Neural progenitor cell (in vitro differentiated cells): Measurements from ENCODE around the gene ST6GALNAC2.

ENCODE experiments used
- CTCF ChIP-seq: fragments of 200-600 bp; sonication (generic); IDR thresholded peaks from 2 replicates; pipeline ENCODE4 v1.5.1; 2017; ENCODE audit warnings: antibody characterized with exemption, mild to moderate bottlenecking
- EZH2 ChIP-seq: fragments of 200-600 bp; sonication (generic); IDR thresholded peaks from 2 replicates; pipeline ENCODE4 v1.6.1; 2017; ENCODE audit warnings: antibody characterized with exemption, mild to moderate bottlenecking, moderate library complexity

- no peak for TF ChIP-seq CTCF
- no peak for TF ChIP-seq EZH2
These were observed 28.8 kb downstream of the ST6GALNAC2 start for GRCh38 chr17:76556765-76557367.
